ENCODE measurements around the gene ABI1. TPM values are rescaled to one million over a fixed set of nuclear protein-coding genes. Genes with fewer than 3 reads are reported as not detected.

ABI1 gene
- total RNA-seq, 4 donors from 2014 or later, result 51.4 to 67.1 (median 63.3) TPM

GRCh38 chr10:26890956-26891355 lies 30.2 kb upstream of the ABI1 start:
- DNase-seq, result no peak
- no peak overlapping the region for H3K4me3 ChIP-seq
- H3K27me3 ChIP-seq, result no peaks in the 10 kb centered on the region
- no peak overlapping the region for H3K27ac ChIP-seq
- 58 to 79% methylated on average over 5 of the region's 5 CpGs for WGBS, 2 donors
- no peaks in the 10 kb centered on the region for H3K4me1 ChIP-seq
- H3K36me3 ChIP-seq, result no peaks in the 10 kb centered on the region
- peaks cover 0 to 3% (median 0%) of the 10 kb centered on the region in 3 donors for H3K9me3 ChIP-seq
- intact Hi-C loops (cut with DNase I), result no loop called here
- TF ChIP-seq CTCF (IDR thresholded peaks at IDR 0.05) (peak in 5 of 6 experiments; percentile 41 to 77 (median 49)), POLR2A (IDR thresholded peaks at IDR 0.05) (no peak)

- no peak for DNase-seq
- Histone ChIP-seq H3K9me3 (no peaks in the 10 kb centered on the region), H3K27me3 (peaks cover 0 to 17% (median 0%) of the 10 kb centered on the region in 4 donors), H3K36me3 (no peaks in the 10 kb centered on the region), H3K4me3 (no peak overlapping the region), H3K27ac (no peak overlapping the region), H3K4me1 (no peaks in the 10 kb centered on the region)
- intact Hi-C loops (cut with DNase I), result no loop called here
- no peak for TF ChIP-seq POLR2A (IDR thresholded peaks at IDR 0.05)
- TF ChIP-seq CTCF (IDR thresholded peaks at IDR 0.05), result no peak
- 37 to 77% methylated on average over 2 of the region's 3 CpGs for WGBS, 2 donors
Measured at GRCh38 chr10:26887611-26888215, 27.0 kb upstream of the ABI1 start.

DNA sequence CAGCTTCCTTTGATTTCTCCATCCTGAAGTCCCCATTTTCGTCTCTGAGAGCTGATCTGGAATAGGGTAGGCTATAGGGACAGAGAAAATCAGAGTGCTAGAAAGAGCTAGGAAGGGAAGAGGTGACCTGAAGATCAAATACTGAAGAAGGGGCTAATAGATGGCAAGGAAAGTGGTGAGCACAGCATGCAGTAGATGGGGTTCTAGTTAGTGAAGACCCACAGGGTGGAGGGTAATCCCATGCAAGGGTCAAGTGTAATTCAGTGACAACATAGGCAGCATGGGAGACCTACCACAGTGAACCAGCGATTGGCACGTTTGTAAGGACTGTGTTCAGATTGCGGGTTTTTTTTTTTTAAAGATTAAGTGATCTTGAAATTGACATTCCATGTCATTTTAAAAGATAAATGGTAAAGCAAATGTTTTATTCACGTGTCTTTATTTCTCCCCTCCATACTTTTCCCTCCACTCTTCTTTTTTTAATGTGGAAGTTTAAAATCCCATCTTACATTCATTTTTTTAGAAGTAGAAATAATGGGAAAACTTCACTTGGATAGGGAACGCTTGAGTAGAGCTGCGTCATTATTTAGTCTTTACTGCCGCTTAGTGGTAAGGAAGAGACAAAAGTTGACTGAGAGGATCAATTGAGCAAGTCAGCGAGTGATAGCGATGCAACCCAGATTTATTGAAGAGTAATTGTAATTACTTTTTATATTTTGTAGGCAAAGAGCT lies 21.0 kb upstream of the ABI1 start:
- Histone ChIP-seq H3K27me3 (peaks cover 0 to 33% (median 0%) of the 10 kb centered on the region in 4 donors), H3K27ac (no peak overlapping the region), H3K9me3 (no peaks in the 10 kb centered on the region), H3K4me3 (no peak overlapping the region), H3K36me3 (no peaks in the 10 kb centered on the region), H3K4me1 (peaks cover 0 to 4% (median 0%) of the 10 kb centered on the region in 3 donors)
- TF ChIP-seq POLR2A (IDR thresholded peaks at IDR 0.05) (no peak), CTCF (IDR thresholded peaks at IDR 0.05) (peak; percentile 44 to 82 (median 72))
- intact Hi-C loops (cut with DNase I), result no loop called here
- DNase-seq, result no peak
- WGBS, 2 donors, result 14 to 15% methylated on average over 10 of the region's 10 CpGs

DNA sequence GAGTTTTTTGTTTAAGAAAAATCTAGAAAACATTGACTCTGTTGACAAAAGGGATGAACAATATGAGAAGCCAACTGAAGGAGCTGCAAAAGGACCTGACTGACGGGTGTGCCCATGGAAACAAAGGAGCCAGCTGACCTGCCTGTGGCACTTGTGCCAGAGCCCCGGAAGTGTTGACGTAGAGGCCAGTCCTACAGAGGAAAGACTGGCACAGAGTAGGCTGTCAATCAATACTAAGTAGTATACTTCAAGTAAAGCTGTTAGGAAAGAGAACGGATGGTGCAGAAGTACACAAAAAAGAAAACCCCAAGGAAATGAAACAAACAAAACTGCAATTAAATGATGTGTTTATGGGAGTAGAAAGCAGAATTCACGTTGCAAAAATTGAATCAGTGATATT lies 19.0 kb upstream of the ABI1 start:
- Histone ChIP-seq H3K4me3 (no peak overlapping the region), H3K9me3 (no peaks in the 10 kb centered on the region), H3K36me3 (no peaks in the 10 kb centered on the region), H3K27me3 (peaks cover 0 to 36% (median 0%) of the 10 kb centered on the region in 4 donors), H3K27ac (no peak overlapping the region), H3K4me1 (peaks cover 0 to 4% (median 0%) of the 10 kb centered on the region in 3 donors)
- intact Hi-C loops (cut with DNase I), result loop anchor here (5.0 kb wide), 1 partner anchor 152 kb away; no protein-coding TSS in a partner anchor
- 32 to 43% methylated on average over 5 of the region's 5 CpGs for WGBS, 2 donors
- no peak for DNase-seq
- TF ChIP-seq CTCF (IDR thresholded peaks at IDR 0.05) (no peak), POLR2A (IDR thresholded peaks at IDR 0.05) (no peak)

DNA sequence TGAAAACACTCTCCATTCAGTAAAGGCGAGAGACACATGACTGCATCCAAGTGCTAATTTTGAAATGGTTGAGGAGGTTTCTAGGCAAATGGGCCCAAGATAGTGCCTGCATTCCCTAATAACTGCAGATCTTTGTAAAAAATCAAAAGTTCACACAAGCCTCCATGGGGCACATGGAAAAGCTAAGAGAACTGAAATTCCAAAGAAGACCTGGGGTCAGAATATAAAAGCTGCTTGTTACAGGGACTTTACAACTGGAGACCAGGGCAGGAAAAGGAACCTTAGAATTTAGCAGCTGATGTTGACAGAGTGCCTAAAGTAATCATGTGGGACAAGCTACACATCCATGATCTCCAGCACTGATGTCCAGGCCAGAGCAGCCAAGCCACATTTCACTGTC lies 10.0 kb upstream of the ABI1 start:
- intact Hi-C loops (cut with DNase I), result no loop called here
- H3K9me3 ChIP-seq, result no peaks in the 10 kb centered on the region
- no peak overlapping the region for H3K27ac ChIP-seq
- peaks cover 0 to 17% (median 0%) of the 10 kb centered on the region in 3 donors for H3K4me1 ChIP-seq
- WGBS, 2 donors, result 87 to 100% methylated on average over 1 of the region's 1 CpG
- no peaks in the 10 kb centered on the region for H3K36me3 ChIP-seq
- TF ChIP-seq CTCF (IDR thresholded peaks at IDR 0.05), result no peak
- H3K4me3 ChIP-seq, result no peak overlapping the region
- peaks cover 0 to 4% (median 0%) of the 10 kb centered on the region in 4 donors for H3K27me3 ChIP-seq
- DNase-seq, result no peak
